Adipose tissue (tissue), 3 donors: Measurements from ENCODE around the gene ZNF804B. TPM values are rescaled to one million over a fixed set of nuclear protein-coding genes. Genes with fewer than 3 reads are reported as not detected.

Experiments
- H3K27ac ChIP-seq: one replicate; pipeline ENCODE4 v1.5.1; 2013; ENCODE audit warnings: low read depth, low read length
- WGBS, 3 donors: extraction: QIAGEN DNeasy Blood & Tissue Kit; methylation state at CpG; one replicate each; pipeline ENCODE4 v1.1.7; 2013; 5-methylcytosine and 5-hydroxymethylcytosine counted together
- polyA plus RNA-seq, 3 donors: library from polyadenylated mRNA; stranded (reverse); fragments of 200-250 nt; gene quantifications; one replicate each; pipeline ENCODE4 v1.2.3, GENCODE V29; 2013
- donor health status: healthy with polysubstance abuse.
- donor health status: Bipolar disorder and iron deficiency.
- donor health status: healthy.

ZNF804B gene
- polyA plus RNA-seq, 3 donors, result not detected

GRCh38 chr7:89332026-89332425 lies 572.5 kb downstream of the ZNF804B start:
- 59 to 76% (median 69%) methylated on average over 1 of the region's 1 CpG for WGBS, 3 donors
- no peak overlapping the region for H3K27ac ChIP-seq

GRCh38 chr7:89334797-89335196 lies 575.3 kb downstream of the ZNF804B start:
- 63 to 75% (median 69%) methylated on average over 1 of the region's 1 CpG for WGBS, 3 donors
- no peak overlapping the region for H3K27ac ChIP-seq

GRCh38 chr7:89335490-89335889 lies 576.0 kb downstream of the ZNF804B start:
- WGBS, 3 donors, result 67 to 78% (median 76%) methylated on average over 3 of the region's 3 CpGs

GRCh38 chr7:89336121-89336520 lies 576.6 kb downstream of the ZNF804B start:
- H3K27ac ChIP-seq, result no peak overlapping the region
- WGBS, 3 donors, result 60 to 72% (median 68%) methylated on average over 5 of the region's 5 CpGs

More at GRCh38 chr7:89335490-89335889, 576.0 kb downstream of the ZNF804B start:
- no peak overlapping the region for H3K27ac ChIP-seq

- WGBS, 3 donors, result 33 to 38% (median 36%) methylated on average over 3 of the region's 3 CpGs
- no peak overlapping the region for H3K27ac ChIP-seq
These were observed 580.2 kb downstream of the ZNF804B start for GRCh38 chr7:89339748-89340147.

GRCh38 chr7:89357121-89357520 lies 597.6 kb downstream of the ZNF804B start:
- 36 to 57% (median 52%) methylated on average over 1 of the region's 1 CpG for WGBS, 3 donors
- no peak overlapping the region for H3K27ac ChIP-seq

GRCh38 chr7:89377219-89377618 lies 617.7 kb downstream of the ZNF804B start:
- no peak overlapping the region for H3K27ac ChIP-seq
- 67 to 82% (median 79%) methylated on average over 3 of the region's 3 CpGs for WGBS, 3 donors

- 69 to 98% (median 87%) methylated on average over 1 of the region's 1 CpG for WGBS, 3 donors
- no peak overlapping the region for H3K27ac ChIP-seq
These were observed 625.9 kb downstream of the ZNF804B start for GRCh38 chr7:89385411-89385810.

Other genes with a start within 250 kb of the ZNF804B start
- not detected for gene TEX47, start 36.0 kb downstream of the ZNF804B start, polyA plus RNA-seq